ENCODE measurements around the gene YAE1.
A peak's percentile ranks its signal among the peaks of the same experiment; 100 is the strongest.

The YAE1 gene

DNA sequence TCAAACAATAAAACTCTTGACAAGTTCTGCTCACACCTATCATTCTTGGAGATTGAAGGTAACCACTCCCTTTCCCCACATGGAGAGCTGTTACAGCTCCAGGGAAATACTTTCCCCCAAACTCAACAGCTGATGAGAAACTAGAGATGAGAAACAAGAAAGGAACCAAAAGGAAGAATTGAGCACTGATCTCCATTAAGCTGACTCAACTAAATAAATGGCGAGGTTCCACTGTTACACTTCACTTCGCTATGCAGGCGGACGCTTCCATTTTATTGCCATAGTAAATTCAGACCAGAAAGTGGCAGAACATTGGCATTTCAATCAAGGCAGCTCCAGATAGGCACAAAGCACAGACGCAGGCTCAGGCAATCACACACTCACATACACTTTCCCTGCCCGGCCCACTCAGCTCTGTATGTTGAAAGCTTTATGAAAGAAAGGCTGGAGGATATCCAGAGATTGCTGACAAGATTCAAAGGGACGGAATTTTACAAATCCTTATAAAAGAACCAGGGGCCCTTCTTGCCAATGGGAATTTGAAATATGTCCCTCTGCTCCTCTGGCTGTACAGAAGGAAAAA, 11.5 kb upstream of the YAE1 start:
- DNase-seq (ENCODE audit: low spot score) = no peak

DNA sequence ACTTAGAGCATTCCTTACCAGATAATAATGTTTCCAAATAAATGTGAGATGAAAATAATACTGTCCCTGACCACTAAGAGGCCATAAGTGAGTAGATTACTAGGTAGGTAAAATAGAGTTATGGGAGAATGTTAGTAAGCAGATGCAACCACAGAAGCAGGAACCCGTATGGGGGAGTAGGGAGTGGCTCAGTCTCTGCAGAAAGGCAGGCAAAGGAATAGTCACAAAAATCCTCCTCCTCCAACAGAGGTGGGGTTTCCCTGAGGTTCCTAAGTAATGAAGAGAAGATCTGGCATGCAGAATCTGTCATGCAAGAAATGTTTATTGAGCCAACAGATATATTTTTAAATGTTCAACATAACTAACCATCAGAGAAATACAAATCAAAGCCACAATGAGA, 9.0 kb upstream of the YAE1 start:
- no peak for DNase-seq (ENCODE audit: low spot score)

DNA sequence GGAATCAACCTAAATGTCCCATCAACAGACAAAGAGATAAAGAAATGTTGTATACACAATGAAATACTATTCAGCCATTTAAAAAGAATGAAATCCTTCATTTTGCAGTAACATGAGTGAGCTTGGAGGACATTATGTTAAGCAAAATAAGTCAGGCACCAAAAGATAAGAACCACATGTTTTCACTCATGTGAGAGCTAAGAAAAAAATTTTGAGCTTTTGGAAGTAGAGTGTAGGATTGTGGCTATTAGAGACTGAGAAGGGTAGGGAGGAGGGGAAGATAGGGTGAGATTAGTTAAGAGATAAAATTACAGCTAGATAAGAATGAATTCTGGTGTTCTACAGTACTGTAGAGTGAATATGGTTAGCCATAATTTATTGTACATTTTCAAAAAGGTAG, 8.3 kb upstream of the YAE1 start:
- DNase-seq (ENCODE audit: low spot score) = no peak

DNA sequence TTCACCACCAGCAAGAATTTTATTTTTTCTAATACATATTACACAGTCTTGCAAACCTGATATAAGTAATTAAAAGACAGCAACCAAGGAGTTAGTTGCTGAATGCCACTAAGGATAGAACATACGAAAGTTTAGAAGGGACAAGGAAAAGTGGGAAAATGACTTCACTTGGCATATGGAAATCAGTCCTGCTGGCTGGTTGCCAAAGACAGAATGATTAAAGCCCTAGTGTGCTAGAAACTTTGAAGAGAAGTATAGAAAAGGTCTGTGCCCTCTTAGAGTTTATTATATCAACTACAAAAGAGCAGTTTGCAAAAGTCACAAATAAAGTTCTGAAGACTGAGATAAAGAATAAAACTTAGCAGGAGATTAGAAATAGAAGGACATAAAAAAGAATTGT, 5.8 kb upstream of the YAE1 start:
- DNase-seq (ENCODE audit: low spot score) = no peak

DNA sequence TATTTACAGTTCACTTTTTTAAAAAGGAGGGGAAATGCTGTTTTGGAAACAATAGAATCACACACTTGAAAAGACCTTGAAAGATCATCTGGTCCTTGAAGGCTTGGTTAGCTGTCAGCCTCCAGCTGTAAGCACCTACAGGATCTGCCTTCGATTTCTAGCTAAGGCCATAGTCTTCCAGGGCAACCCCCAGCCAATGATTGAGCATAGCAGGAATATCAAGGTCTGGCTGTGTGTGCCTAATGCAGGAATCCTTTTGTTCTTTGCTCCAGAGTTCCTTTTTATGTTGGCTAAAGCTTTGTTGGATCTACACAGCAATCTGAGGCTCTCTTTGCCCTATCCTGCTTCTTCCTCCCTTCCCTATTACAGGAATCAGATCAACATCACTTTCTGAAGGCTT, 5.2 kb upstream of the YAE1 start:
- no peak for DNase-seq (ENCODE audit: low spot score)

DNA sequence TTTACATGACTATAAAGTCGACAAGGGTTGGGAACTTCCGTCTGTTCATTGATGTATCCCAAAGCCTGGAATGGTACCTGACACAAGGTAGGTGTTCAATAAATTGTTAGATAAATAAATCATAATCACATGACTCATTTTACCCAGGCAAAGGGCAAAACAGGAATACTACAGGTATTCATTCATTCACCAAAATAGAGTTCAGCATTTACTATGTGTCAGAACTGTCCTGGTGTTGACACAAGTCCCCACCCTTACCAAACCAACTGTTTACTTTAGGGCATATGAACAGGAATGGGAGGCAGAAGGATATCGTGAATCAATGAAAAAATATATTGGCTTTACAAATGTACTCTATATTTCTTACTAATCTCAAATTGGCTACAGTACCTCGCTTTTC, 666 bp upstream of the YAE1 start:
- no peak for DNase-seq (ENCODE audit: low spot score)

DNA sequence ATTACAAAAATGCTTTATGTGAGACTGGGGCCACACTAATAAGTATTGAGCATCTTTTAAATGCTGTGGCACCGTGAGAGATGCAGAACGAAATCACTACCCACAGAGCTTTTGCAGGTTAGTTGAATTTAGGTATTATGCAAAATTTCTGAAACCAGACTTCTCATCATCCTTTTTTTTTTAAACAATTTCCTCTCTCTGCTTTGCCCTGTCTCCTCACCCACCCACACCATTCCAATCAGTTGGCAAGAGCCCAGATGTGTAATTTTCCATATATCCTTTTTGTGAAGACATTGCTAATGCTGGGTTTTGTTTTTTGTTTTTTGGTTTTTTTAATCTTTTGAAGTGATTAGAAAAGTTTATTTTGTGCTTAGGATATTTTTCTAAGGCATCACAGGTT, 1.1 kb downstream of the YAE1 start:
- DNase-seq (ENCODE audit: low spot score) = no peak

DNA sequence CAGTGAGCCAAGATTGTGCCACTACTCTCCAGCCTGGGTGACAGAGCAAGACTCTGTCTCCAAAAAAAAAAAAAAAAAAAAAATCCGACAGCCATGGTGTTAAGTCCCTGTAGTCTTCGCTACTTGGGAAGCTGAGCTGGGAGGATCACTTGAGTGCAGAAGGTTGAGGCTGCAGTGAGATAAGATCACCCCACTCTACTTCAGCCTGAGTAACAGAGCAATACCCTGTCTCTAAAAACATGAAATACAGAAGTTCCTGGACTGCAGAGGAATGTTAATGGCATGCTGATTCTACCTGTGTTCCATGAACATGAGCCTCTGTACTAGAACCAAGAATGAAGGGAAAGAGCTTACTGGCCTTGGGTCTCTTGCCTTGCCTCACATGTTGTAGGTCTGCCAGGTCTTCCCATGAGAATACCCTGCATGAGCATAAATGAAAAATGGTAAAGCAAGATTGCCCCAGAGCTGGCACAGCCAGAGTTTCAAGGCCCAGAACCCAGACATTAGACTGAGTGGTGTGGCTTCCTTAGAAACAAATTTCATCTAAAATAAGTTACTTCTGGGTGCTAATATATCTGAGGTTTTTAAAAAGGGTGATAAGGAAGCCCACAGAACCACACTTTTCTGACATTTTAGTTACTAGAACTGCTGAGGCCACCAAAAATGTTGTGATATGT, 8.6 kb downstream of the YAE1 start:
- DNase-seq (ENCODE audit: low spot score) = no peak

DNA sequence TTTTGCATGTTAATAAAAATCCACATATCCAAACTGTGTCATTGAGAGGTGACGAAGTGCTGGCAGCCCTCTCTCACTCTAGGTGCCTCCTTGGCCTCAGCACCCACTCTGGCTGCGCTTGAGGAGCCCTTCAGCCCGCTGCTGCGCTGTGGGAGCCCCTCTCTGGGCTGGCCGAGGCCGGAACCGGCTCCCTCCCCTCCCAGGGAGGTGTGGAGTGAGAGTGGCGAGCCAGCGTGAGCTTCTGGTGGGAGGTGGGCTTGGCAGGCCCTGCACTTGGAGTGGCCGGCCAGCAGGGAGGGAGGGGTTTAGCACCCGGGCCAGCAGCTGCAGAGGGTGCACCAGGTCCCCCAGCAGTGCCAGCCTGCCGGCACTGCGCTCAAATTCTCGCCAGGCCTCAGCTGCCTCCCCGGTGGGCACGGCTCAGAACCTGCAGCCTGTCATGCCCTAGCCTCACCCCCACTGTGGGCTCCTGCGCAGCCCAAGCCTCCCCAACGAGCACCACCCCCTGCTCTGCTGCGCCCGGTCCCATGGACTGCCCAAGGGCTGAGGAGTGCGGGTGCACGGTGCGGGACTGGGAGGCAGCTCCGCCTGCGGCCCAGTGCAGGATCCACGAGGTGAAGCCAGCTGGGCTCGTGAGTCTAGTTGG, 11.1 kb downstream of the YAE1 start:
- DNase-seq (ENCODE audit: low spot score) = no peak

DNA sequence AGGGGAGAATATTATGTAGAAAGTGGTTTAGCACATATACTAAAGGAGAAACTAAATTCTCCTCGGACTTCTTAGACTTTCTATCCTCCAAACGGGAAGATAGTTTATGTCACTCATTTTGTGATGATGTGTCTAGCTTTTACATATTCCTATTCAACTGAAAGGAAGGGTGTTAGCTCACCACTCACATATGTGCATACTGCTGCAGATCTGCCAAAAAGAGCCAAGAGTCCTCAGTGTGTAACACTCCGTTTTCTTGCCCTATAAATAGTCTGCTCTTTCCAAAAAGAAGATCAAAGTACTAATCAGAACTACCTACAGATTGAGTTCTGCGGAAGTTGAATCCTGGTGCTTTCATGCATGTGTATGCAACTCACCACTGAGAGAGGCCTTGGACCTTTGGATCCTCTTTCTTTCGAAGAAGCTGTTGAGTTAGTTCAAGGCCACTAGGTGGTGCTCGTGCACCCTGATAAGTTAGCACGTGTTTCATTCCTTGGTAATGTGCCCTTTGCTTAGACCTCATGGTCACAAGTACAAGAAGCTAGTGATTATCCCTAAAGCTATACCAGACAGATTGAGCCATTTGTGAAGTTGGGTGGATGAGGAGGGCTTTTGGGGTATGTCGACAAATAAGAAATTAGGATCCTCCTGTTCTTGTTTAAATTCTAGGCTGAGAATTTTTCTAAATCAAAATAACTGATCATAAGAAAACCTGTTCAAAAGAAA, 14.1 kb downstream of the YAE1 start:
- peak; percentile 91 for DNase-seq (ENCODE audit: low spot score)

DNA sequence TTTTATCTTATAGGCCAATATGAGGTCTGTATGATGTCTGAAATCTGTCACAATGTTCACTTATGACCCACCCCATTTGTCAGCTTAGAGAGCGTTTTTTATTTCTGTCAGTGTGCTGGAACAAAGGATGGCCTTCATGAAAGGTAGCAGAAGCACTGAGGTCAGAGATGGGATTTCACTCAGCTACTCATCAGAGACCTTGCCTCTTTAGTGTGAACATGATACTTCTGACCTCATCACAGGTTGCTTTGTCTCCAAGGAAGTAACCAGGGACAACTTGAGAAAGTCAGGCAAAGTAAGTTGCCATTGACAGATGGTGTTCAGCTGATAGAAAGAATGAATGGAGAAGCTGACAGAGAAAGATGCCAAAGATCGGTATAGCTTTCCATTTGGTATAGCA, 16.3 kb downstream of the YAE1 start:
- no peak for DNase-seq (ENCODE audit: low spot score)

DNA sequence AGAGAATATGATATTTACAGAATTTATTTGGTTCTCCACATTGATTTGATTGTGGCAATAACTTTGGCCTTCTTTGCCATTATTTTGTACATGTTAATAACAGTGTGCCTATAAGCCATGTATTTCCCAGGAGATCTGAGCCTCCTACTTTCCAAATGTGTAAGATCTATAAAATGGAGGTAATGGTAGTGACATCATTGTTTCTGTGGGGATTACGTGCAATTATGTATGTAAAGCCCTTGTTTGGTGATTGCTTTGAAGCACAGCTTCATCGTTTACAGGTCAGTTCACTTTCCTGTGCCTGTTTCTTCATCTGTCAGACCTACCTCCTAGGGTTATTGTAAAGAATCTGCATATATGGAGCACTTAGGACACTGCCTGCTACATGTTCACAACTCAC, 17.3 kb downstream of the YAE1 start:
- no peak for DNase-seq (ENCODE audit: low spot score)

DNA sequence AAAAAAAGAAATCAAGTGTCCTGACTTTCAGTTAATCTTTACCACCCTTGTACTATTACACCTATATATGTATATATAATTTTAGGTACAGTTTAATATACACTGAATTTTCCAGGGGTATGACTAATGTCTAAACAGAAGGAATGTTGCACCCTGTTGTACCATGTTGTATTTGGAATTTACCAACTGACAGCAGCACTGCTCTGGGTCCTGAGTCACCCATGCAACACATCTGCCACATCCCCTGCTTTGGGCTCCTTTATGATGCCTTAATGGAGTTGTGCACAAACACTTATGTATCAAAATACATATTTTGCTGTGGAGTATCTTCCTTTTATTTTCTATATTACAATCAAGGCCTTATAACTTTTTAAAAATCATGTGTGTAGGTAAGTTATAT, 21.2 kb downstream of the YAE1 start:
- no peak for DNase-seq (ENCODE audit: low spot score)

DNA sequence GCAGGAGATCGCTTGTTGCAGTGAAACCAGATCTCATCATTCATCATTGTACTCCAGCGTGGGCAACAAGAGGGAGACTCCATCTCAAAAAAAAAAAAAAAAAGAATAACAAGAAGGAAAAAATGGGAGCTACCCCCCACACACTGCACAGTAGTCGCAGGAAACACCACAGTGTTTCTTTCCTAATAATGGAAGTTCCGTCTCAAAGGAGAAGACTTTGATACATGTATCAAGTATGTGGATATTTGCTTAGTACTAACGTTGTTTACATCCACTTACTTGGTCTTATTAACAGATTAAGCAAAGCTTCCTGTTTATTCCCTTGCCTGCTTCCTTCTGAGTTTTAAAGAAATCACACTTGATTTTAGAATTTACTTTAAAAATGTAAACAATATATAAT, 22.2 kb downstream of the YAE1 start:
- DNase-seq (ENCODE audit: low spot score) = no peak

DNA sequence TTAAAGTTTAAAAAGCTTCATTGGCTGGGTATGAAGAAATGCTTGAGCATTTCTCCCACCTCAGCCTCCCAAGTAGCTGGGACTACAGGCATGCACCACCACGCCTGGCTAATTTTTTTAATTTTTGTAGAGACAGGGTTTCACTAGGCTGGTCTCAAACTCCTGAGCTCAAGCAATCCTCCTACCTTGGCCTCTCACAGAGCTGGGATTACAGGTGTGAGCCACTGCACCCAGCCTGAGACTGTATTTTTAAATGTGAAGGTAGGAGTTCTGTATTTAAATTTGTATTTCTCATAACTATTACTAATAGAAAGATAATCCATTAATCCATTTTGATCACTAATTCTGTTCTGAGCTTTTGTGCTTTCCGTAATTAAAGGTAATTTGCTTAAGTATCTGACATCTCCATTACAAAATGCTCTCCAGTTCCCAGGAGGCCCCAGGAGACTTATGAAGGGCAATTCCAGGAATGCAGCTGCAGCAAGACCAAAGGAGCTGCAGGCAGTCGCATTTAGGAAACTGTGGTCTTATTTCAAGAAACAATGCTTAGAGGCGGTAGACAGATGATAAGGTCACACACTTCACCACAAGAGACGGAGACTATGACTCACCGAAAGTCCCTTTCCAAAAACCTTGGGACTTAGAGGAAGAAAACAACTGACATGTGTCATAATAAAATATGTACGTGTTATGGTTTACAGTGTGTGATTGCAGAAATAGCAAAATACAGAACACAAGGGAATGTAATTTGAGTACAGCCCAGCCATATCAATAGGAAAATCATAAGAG, 23.3 kb downstream of the YAE1 start:
- DNase-seq (ENCODE audit: low spot score) = no peak

DNA sequence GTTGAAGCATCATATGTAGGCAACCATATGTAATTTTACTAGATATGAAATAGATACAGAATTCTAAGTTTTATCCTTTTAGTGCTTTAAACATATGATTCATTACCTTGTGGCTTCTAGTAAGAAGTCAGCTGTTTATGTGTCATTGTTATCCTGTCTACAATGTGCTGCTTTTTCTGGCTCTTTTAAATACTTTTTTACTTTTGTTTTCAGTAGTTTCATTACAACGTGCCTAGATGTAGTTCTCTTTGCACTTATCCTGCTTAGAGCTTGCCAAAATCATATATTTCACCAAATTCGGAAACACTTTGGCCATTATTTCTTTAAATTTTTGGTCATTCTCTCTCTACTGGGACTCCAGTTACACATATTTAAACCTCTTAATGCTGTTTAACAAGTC, 26.4 kb downstream of the YAE1 start:
- no peak for DNase-seq (ENCODE audit: low spot score)

DNA sequence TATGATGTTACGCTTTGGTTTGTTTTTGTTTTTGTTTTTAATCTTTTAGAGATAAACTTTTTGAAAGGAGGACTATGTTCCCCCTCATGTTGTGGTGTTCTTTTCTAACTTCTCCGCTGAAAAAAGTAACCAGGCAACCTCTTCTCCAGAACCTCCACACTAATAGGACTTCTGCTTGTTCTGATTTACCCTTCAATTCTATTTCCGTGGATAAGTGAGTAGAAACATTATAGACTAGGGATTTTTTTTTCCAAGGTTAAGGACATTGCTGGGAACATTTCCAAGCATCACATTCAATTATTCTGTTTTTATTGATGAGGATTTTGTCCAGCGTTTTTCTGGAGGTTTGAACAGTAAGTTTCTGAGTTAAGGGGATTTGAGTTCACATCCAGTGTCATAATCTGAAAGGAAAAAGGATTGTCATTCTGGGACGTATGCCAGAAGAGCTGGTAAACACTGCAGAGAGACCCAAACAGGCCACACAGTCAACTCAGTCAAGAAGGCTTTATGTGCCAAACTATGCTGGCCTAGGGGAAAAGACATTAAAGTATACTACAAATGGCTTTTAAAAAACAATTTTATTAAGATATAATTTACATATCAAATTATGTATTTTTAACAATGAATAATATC, 28.9 kb downstream of the YAE1 start:
- DNase-seq (ENCODE audit: low spot score) = peak; percentile 25

DNA sequence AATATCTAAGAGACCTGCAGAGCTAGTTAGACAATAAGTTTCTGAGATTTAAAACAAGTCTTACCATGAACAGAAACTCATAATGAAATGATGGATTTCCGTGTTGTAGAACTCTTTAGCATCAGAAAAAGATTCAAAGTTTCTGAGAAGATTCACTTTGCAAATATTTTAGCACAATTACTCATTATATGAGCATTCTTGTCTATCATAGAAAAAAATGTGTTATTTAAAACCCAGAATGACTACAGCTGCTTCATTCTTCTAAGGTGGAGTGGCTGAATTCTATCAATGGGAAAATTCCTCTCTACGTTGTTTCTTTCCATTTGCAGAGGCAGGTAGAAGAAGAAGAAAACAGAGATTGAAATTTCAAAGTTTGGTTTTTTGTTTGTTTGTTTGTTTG, 36.1 kb downstream of the YAE1 start:
- no peak for DNase-seq (ENCODE audit: low spot score)

DNA sequence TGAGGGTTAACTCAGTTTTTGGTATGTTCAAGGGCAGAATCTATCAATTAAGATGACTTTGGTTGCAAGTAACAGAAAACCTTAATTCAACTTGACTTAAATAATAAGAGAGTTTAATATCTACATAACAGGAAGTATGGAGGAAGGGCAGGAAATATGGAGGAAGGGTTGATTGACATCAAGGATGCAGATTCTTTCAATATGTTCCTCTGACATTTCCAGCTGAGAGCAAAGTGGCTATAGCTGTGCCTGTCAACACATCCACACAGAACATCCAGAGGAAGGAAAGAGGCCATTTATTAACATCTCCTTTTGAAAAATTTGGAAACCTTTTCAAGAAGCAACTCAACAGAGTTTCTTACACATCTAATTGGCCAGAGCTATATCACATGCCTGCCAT, 37.7 kb downstream of the YAE1 start:
- DNase-seq (ENCODE audit: low spot score) = no peak

DNA sequence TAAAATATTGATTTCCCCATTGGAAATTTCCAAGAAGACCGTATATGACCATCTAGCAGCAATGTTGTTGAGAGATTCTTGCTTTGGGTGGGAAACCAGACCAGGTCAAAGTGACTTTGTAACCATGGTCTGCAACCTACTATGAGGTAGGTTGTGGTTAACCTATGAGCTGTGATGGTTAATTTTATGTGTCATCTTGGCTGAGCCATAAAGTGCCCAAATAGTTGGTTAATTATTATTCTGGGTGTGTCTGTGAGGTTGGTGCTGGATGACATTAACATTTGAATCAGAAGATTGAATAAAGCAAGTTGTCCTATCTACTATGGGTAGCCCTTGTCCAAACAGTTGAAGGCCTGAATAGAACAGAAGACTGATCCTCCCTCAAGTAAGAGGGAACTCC, 38.9 kb downstream of the YAE1 start:
- no peak for DNase-seq (ENCODE audit: low spot score)

DNA sequence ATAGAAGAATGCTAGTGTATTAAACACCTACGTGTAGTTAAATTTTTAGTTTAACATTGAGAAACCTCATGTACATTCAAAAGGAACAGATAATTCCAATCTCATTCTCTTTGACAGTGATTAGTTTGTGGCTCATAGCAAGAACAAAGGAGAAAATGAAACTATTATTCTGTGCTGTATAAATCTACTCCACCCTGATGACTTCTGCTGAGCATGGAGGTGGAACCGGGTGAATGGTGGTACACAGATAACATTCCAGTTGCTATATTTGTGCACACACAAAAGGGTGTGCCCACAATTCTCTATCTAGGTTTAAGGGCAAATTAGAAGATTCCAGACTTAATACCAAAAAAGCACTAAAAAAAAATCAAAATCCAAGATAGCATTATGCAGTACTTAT, 40.1 kb downstream of the YAE1 start:
- peak; percentile 28 for DNase-seq (ENCODE audit: low spot score)

DNA sequence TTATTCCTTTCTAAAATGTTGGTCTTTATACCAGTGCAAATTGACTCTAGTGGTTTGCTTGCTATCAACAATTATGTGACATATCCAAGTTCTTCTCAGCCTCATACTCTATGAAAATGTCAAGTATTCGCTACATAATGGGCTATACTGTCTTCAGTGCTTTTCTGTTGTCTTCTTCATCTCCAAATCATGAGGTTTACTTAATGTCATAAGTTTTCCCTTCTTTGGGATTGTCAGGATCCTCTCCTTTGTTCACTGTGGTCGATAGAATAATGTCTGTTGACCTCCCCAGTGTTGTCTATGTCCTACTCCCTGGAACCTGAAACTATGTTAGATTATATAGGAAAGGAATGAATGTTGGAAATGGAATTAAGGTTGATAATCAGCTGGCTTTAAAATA, 40.7 kb downstream of the YAE1 start:
- no peak for DNase-seq (ENCODE audit: low spot score)
